Activated CD4-positive, alpha-beta T cell treated with anti-CD3 and anti-CD28 coated beads, Interleukin-2, amount 10 ng/mL, durations not matched to agents 24 days and 14 days (primary cell): ENCODE results near the gene SLC50A1. TPM values are rescaled to one million over a fixed set of nuclear protein-coding genes. Genes with fewer than 3 reads are reported as not detected.
"Not testable (repeated sequence)": the region's sequence is repeated elsewhere in the genome, so short reads cannot be mapped to it uniquely, and the experiment has no call there.

ENCODE experiments used
- DNase-seq: peaks from one replicate; pipeline ENCODE4 v3.0.0; 2022
- H3K27ac Mint-ChIP-seq: one replicate; pipeline ENCODE4 v1.8.0; 2022; ENCODE audit warnings: mild to moderate bottlenecking, mixed read lengths
- H3K27me3 Mint-ChIP-seq: one replicate; pipeline ENCODE4 v1.8.0; 2022; ENCODE audit warnings: mixed read lengths
- H3K36me3 Mint-ChIP-seq: one replicate; pipeline ENCODE4 v1.8.0; 2022; ENCODE audit warnings: low read depth, mild to moderate bottlenecking, mixed read lengths
- H3K4me1 Mint-ChIP-seq: one replicate; pipeline ENCODE4 v1.8.0; 2021; ENCODE audit warnings: mixed read lengths
- H3K4me3 Mint-ChIP-seq: one replicate; pipeline ENCODE4 v1.8.0; 2022; ENCODE audit warnings: mild to moderate bottlenecking, moderate library complexity, mixed read lengths
- H3K9me3 Mint-ChIP-seq: one replicate; pipeline ENCODE4 v1.8.0; 2021; ENCODE audit warnings: mixed read lengths
- intact Hi-C: fragments of 100-400 bp; cut with micrococcal nuclease; formaldehyde crosslinking; loops from one replicate; pipeline ENCODE4 v1.15.1; 2023
- total RNA-seq: library from RNA; stranded (reverse); gene quantifications from 2 replicates; pipeline ENCODE4 v1.2.3, GENCODE V29; 2022

Gene SLC50A1
- total RNA-seq, 1 donor from 2014 or later = 46.2 TPM

- H3K27ac Mint-ChIP-seq = no peak overlapping the region
- intact Hi-C loops = no loop called here
Observed at GRCh38 chr1:155106862-155107261, 28.8 kb upstream of the SLC50A1 start.

GRCh38 chr1:155107309-155108264 lies 28.1 kb upstream of the SLC50A1 start:
- Mint-ChIP-seq H3K36me3 (no peaks in the 10 kb centered on the region), H3K4me1 (no peaks in the 10 kb centered on the region), H3K4me3 (no peak overlapping the region), H3K27ac (no peak overlapping the region), H3K9me3 (no peaks in the 10 kb centered on the region), H3K27me3 (peaks cover 18% of the 10 kb centered on the region)
- intact Hi-C loops = no loop called here
- no peak for DNase-seq

More at GRCh38 chr1:155106862-155107261, 28.8 kb upstream of the SLC50A1 start:
- no peaks in the 10 kb centered on the region for H3K4me1 Mint-ChIP-seq
- no peaks in the 10 kb centered on the region for H3K36me3 Mint-ChIP-seq
- peaks cover 18% of the 10 kb centered on the region for H3K27me3 Mint-ChIP-seq
- H3K4me3 Mint-ChIP-seq = no peak overlapping the region
- DNase-seq = no peak
- no peaks in the 10 kb centered on the region for H3K9me3 Mint-ChIP-seq

GRCh38 chr1:155108296-155108695 lies 27.4 kb upstream of the SLC50A1 start:
- H3K4me3 Mint-ChIP-seq = no peak overlapping the region
- H3K36me3 Mint-ChIP-seq = no peaks in the 10 kb centered on the region
- intact Hi-C loops = no loop called here
- no peak overlapping the region for H3K27ac Mint-ChIP-seq
- DNase-seq = no peak
- H3K4me1 Mint-ChIP-seq = no peaks in the 10 kb centered on the region
- no peaks in the 10 kb centered on the region for H3K9me3 Mint-ChIP-seq
- H3K27me3 Mint-ChIP-seq = peaks cover 18% of the 10 kb centered on the region

- intact Hi-C loops = no loop called here
- Mint-ChIP-seq H3K9me3 (no peaks in the 10 kb centered on the region), H3K4me1 (no peaks in the 10 kb centered on the region), H3K27me3 (peaks cover 12% of the 10 kb centered on the region), H3K36me3 (no peaks in the 10 kb centered on the region), H3K27ac (no peak overlapping the region), H3K4me3 (no peak overlapping the region)
- no peak for DNase-seq
Observed at GRCh38 chr1:155110381-155110780, 25.3 kb upstream of the SLC50A1 start.

GRCh38 chr1:155110826-155111225 lies 24.8 kb upstream of the SLC50A1 start:
- DNase-seq = no peak
- Mint-ChIP-seq H3K36me3 (no peaks in the 10 kb centered on the region), H3K27me3 (peaks cover 9% of the 10 kb centered on the region), H3K4me1 (no peaks in the 10 kb centered on the region), H3K9me3 (no peaks in the 10 kb centered on the region), H3K27ac (no peak overlapping the region), H3K4me3 (no peak overlapping the region)
- intact Hi-C loops = no loop called here

- Mint-ChIP-seq H3K9me3 (no peaks in the 10 kb centered on the region), H3K36me3 (no peaks in the 10 kb centered on the region), H3K27me3 (peaks cover 16% of the 10 kb centered on the region), H3K4me3 (no peak overlapping the region), H3K27ac (no peak overlapping the region), H3K4me1 (no peaks in the 10 kb centered on the region)
- intact Hi-C loops = no loop called here
- no peak for DNase-seq
Observed at GRCh38 chr1:155113450-155113980, 22.1 kb upstream of the SLC50A1 start.

- Mint-ChIP-seq H3K4me3 (no peak overlapping the region), H3K27ac (no peak overlapping the region), H3K36me3 (no peaks in the 10 kb centered on the region), H3K4me1 (no peaks in the 10 kb centered on the region), H3K27me3 (peaks cover 18% of the 10 kb centered on the region), H3K9me3 (no peaks in the 10 kb centered on the region)
- intact Hi-C loops = no loop called here
- DNase-seq = no peak
Observed at GRCh38 chr1:155116113-155116764, 19.4 kb upstream of the SLC50A1 start.

- intact Hi-C loops = no loop called here
- DNase-seq = no peak
- no peaks in the 10 kb centered on the region for H3K9me3 Mint-ChIP-seq
- no peak overlapping the region for H3K27ac Mint-ChIP-seq
- no peaks in the 10 kb centered on the region for H3K36me3 Mint-ChIP-seq
- H3K27me3 Mint-ChIP-seq = peaks cover 22% of the 10 kb centered on the region
- H3K4me3 Mint-ChIP-seq = no peak overlapping the region
- no peaks in the 10 kb centered on the region for H3K4me1 Mint-ChIP-seq
Observed at GRCh38 chr1:155117610-155118009, 18.0 kb upstream of the SLC50A1 start.

GRCh38 chr1:155118090-155118489 lies 17.6 kb upstream of the SLC50A1 start:
- H3K27me3 Mint-ChIP-seq = peaks cover 22% of the 10 kb centered on the region
- intact Hi-C loops, H3K4me1 Mint-ChIP-seq, H3K27ac Mint-ChIP-seq, H3K9me3 Mint-ChIP-seq, DNase-seq, H3K4me3 Mint-ChIP-seq, H3K36me3 Mint-ChIP-seq: not testable (repeated sequence)

- Mint-ChIP-seq H3K36me3 (no peaks in the 10 kb centered on the region), H3K9me3 (no peaks in the 10 kb centered on the region), H3K27me3 (peaks cover 38% of the 10 kb centered on the region), H3K4me1 (no peaks in the 10 kb centered on the region), H3K4me3 (no peak overlapping the region), H3K27ac (no peak overlapping the region)
- DNase-seq = no peak
- intact Hi-C loops = no loop called here
Observed at GRCh38 chr1:155120253-155120652, 15.4 kb upstream of the SLC50A1 start.

- Mint-ChIP-seq H3K4me3 (no peak overlapping the region), H3K9me3 (no peaks in the 10 kb centered on the region), H3K27ac (no peak overlapping the region), H3K27me3 (peaks cover 41% of the 10 kb centered on the region), H3K4me1 (no peaks in the 10 kb centered on the region), H3K36me3 (no peaks in the 10 kb centered on the region)
- intact Hi-C loops = no loop called here
- no peak for DNase-seq
Observed at GRCh38 chr1:155121249-155121648, 14.4 kb upstream of the SLC50A1 start.

- no peak for DNase-seq
- intact Hi-C loops = no loop called here
Observed at GRCh38 chr1:155122308-155122707, 13.3 kb upstream of the SLC50A1 start.

GRCh38 chr1:155123801-155124200 lies 11.9 kb upstream of the SLC50A1 start:
- H3K36me3 Mint-ChIP-seq = no peaks in the 10 kb centered on the region
- H3K9me3 Mint-ChIP-seq = no peaks in the 10 kb centered on the region
- H3K27me3 Mint-ChIP-seq = peaks cover 53% of the 10 kb centered on the region

More at GRCh38 chr1:155122308-155122707, 13.3 kb upstream of the SLC50A1 start:
- peaks cover 6% of the 10 kb centered on the region for H3K4me1 Mint-ChIP-seq
- no peak overlapping the region for H3K4me3 Mint-ChIP-seq
- H3K9me3 Mint-ChIP-seq = no peaks in the 10 kb centered on the region
- peaks cover 45% of the 10 kb centered on the region for H3K27me3 Mint-ChIP-seq
- H3K27ac Mint-ChIP-seq = no peak overlapping the region
- H3K36me3 Mint-ChIP-seq = no peaks in the 10 kb centered on the region

More at GRCh38 chr1:155123801-155124200, 11.9 kb upstream of the SLC50A1 start:
- intact Hi-C loops = no loop called here
- H3K4me1 Mint-ChIP-seq = peaks cover 18% of the 10 kb centered on the region
- H3K4me3 Mint-ChIP-seq = no peak overlapping the region
- DNase-seq = no peak
- no peak overlapping the region for H3K27ac Mint-ChIP-seq
